ENCODE data around the gene RNF151.
"Not testable (repeated sequence)": the region's sequence is repeated elsewhere in the genome, so short reads cannot be mapped to it uniquely, and the experiment has no call there.

The RNF151 gene, protein sequence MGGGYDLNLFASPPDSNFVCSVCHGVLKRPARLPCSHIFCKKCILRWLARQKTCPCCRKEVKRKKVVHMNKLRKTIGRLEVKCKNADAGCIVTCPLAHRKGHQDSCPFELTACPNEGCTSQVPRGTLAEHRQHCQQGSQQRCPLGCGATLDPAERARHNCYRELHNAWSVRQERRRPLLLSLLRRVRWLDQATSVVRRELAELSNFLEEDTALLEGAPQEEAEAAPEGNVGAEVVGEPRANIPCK

GRCh38 chr16:1966460-1966859, at the start of gene RNF151:
TSS of gene RNF151 (plus strand) at chr16:1966856. CDS start at chr16:1966882, 26 bp downstream.
- POLR2A ChIA-PET, result interaction anchor here (0.9 to 4.6 kb wide), 6 partner anchors 11 to 189 kb away, joined by 3 to 95 read pairs (median 30); partner anchors contain the start of genes GFER, MSRB1, NOXO1 and TRAF7
- DNase-seq (ENCODE audit: extremely low spot score), result no peak
- TF ChIP-seq FOXK2 (IDR thresholded peaks at IDR 0.05) (no peak), ZNF384 (IDR thresholded peaks at IDR 0.05) (no peak), SUZ12 (IDR thresholded peaks at IDR 0.05) (no peak), HDGF (IDR thresholded peaks at IDR 0.05; ENCODE audit: borderline replicate concordance) (no peak), FOXM1 (IDR thresholded peaks at IDR 0.05; ENCODE audit: borderline replicate concordance) (no peak), TARDBP (IDR thresholded peaks at IDR 0.05) (no peak), BHLHE40 (IDR thresholded peaks at IDR 0.05; ENCODE audit: borderline replicate concordance) (no peak), CTBP1 (IDR thresholded peaks at IDR 0.05; ENCODE audit: borderline replicate concordance) (no peak), FOXA1 (IDR thresholded peaks at IDR 0.05) (no peak), LEF1 (IDR thresholded peaks at IDR 0.05; ENCODE audit: borderline replicate concordance) (no peak), NFRKB (IDR thresholded peaks at IDR 0.05) (no peak)
- CTCF ChIA-PET, result interaction anchor here (0.7 kb wide), 1 partner anchor 121 kb away, joined by 4 read pairs; no protein-coding TSS in a partner anchor

DNA sequence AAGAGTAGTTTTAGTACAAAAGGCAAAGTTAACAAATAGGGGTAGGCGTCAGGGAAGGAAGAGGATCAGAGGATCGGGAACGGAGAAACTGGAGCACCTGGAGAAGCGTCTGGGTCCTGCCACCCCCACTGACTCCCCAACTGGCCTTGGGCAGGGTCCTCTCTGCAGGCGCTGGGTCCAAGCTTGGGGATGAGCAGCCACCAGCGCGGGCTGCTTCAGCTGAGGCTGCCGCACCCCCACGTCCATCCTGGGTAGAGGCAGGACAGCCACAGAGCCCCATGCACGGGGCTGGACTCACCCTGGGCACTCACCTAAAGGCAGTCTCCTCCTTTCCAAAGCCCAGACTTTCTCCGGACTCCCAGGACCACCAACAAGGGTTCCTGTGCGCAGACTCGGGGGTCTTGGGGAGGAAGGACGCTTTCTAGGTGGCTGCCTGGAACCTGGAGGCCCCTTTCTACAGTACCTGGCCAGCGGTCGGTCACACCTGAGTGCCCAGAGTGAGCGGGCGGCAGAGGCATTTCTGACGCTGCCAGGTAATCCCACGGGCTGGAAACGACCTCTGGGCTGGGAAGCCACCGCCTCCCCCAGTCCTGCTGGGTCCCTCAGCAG, 49.5 kb upstream of the RNF151 start:
- no peak for TF ChIP-seq SUZ12 (IDR thresholded peaks at IDR 0.05)
- no peak for TF ChIP-seq L3MBTL2 (conservative IDR thresholded peaks at IDR 0.05)
- TF ChIP-seq HDGF (IDR thresholded peaks at IDR 0.05; ENCODE audit: borderline replicate concordance), result no peak
- TF ChIP-seq TARDBP (IDR thresholded peaks at IDR 0.05), result no peak
- no peak for TF ChIP-seq LEF1 (IDR thresholded peaks at IDR 0.05; ENCODE audit: borderline replicate concordance)
- no peak for TF ChIP-seq FOXA1 (IDR thresholded peaks at IDR 0.05)
- no peak for TF ChIP-seq ARNT (IDR thresholded peaks at IDR 0.05)
- no peak for DNase-seq (ENCODE audit: extremely low spot score)
- POLR2A ChIA-PET, result interaction anchor here (1.5 kb wide), 1 partner anchor 32 kb away, joined by 4 read pairs; no protein-coding TSS in a partner anchor
- CTCF ChIA-PET, result interaction anchor here (0.6 to 0.8 kb wide), 2 partner anchors 19 to 33 kb away, joined by 3 read pairs; no protein-coding TSS in a partner anchor

DNA sequence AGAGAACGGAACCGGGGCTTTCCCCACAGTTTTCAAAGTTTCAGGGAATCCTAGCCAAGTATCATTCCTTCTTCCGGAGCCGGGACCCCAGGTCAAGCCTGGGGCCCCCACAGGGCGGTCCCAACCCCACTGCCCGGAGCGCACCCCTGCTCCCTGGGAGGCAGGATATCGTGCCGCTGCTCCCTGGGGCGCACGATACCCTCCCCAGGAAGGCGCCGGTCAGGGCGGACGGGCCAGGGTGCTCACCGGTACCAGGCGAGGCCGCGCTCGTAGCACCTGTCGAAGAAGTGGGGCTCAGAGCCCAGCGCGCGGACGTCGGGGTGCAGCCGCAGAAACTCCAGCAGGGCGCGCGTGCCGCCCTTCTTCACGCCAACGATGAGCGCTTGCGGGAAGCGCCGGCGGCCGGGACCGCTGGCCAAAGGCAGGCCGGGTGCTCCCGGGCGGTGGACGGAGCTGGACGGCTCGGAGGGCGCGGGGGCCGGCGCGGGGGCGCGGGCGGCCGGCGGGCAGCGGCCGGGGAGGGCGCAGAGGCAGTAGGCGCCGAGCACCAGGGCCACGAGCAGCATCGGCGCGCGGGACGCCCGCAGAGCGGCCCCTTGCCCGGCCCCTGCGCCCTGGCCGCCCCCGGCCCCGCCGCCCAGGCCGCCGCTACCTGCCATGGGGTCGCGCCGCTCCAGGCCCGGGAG, 48.8 kb upstream of the RNF151 start:
- ChIA-PET CTCF (no interaction called here), POLR2A (no interaction called here)
- no peak for TF ChIP-seq SP1 (IDR thresholded peaks at IDR 0.05)
- TF ChIP-seq LEF1 (IDR thresholded peaks at IDR 0.05; ENCODE audit: borderline replicate concordance), result no peak
- no peak for TF ChIP-seq NFRKB (IDR thresholded peaks at IDR 0.05)
- TF ChIP-seq CTBP1 (IDR thresholded peaks at IDR 0.05; ENCODE audit: borderline replicate concordance), result no peak
- no peak for TF ChIP-seq PKNOX1 (IDR thresholded peaks at IDR 0.05)
- no peak for TF ChIP-seq FOXM1 (IDR thresholded peaks at IDR 0.05; ENCODE audit: borderline replicate concordance)
- no peak for TF ChIP-seq SUZ12 (IDR thresholded peaks at IDR 0.05)
- no peak for TF ChIP-seq BHLHE40 (IDR thresholded peaks at IDR 0.05; ENCODE audit: borderline replicate concordance)
- TF ChIP-seq FOXA1 (IDR thresholded peaks at IDR 0.05), result no peak
- no peak for TF ChIP-seq ARNT (IDR thresholded peaks at IDR 0.05)
- no peak for TF ChIP-seq HDGF (IDR thresholded peaks at IDR 0.05; ENCODE audit: borderline replicate concordance)
- no peak for TF ChIP-seq FOXK2 (IDR thresholded peaks at IDR 0.05)
- no peak for DNase-seq (ENCODE audit: extremely low spot score)

GRCh38 chr16:1918351-1919326, 48.0 kb upstream of the RNF151 start, which contains the start of gene HS3ST6:
TSS of gene HS3ST6 (minus strand) at chr16:1918415. CDS start at chr16:1918323, 92 bp downstream.
- CTCF ChIA-PET, result no interaction called here
- DNase-seq (ENCODE audit: extremely low spot score), result no peak
- TF ChIP-seq L3MBTL2 (conservative IDR thresholded peaks at IDR 0.05) (no peak), BHLHE40 (IDR thresholded peaks at IDR 0.05; ENCODE audit: borderline replicate concordance) (no peak), LEF1 (IDR thresholded peaks at IDR 0.05; ENCODE audit: borderline replicate concordance) (no peak), ELF4 (IDR thresholded peaks at IDR 0.05) (no peak), SP1 (IDR thresholded peaks at IDR 0.05) (no peak), FOXK2 (IDR thresholded peaks at IDR 0.05) (no peak), NFRKB (IDR thresholded peaks at IDR 0.05) (no peak), TARDBP (IDR thresholded peaks at IDR 0.05) (no peak), ZNF384 (IDR thresholded peaks at IDR 0.05) (no peak), HDGF (IDR thresholded peaks at IDR 0.05; ENCODE audit: borderline replicate concordance) (no peak), FOXA1 (IDR thresholded peaks at IDR 0.05) (no peak), ARNT (IDR thresholded peaks at IDR 0.05) (no peak), PKNOX1 (IDR thresholded peaks at IDR 0.05) (no peak), SUZ12 (IDR thresholded peaks at IDR 0.05) (no peak), FOXM1 (IDR thresholded peaks at IDR 0.05; ENCODE audit: borderline replicate concordance) (no peak), CTBP1 (IDR thresholded peaks at IDR 0.05; ENCODE audit: borderline replicate concordance) (no peak)
- POLR2A ChIA-PET, result no interaction called here

DNA sequence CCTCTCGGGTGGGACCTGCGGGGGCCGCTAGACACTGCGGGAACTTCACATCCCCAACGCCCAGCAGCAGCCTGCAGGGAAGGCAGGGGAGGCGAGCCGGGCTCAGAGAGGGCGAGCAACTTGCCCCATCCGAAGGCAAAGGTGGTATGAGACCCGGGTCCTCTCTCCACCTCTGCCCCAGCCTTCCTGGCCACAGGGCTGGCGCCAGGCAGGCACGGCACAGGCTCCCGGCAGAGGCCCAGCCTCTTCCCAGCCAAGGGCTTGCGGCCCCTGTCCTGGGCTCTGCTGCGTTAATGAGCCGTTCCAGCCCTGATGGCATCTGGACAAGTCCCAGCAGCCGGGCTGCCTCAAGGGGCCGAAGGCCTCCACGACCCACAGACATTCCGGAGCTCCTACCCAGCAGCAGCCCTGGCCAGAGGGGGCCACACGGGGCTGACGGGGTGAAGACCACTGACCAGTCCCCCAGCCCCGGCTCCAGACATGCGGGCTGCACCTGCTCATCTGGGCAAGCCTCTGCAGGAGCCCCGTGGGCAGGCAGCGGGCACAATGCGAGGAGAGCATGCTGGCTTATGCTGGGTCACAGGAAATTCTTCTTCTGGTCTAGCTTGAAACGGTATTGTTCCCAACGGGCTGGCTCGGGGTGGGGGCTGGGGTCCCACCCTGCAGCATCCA, 47.2 kb upstream of the RNF151 start:
- POLR2A ChIA-PET, result interaction anchor here (1.0 kb wide), 1 partner anchor 45 kb away, joined by 4 read pairs; the partner anchor contains the start of gene RPS2
- CTCF ChIA-PET, result no interaction called here
- DNase-seq (ENCODE audit: extremely low spot score), result no peak
- no peak for TF ChIP-seq BHLHE40 (IDR thresholded peaks at IDR 0.05; ENCODE audit: borderline replicate concordance)
- no peak for TF ChIP-seq SUZ12 (IDR thresholded peaks at IDR 0.05)
- TF ChIP-seq FOXM1 (IDR thresholded peaks at IDR 0.05; ENCODE audit: borderline replicate concordance), result no peak
- TF ChIP-seq FOXK2 (IDR thresholded peaks at IDR 0.05), result no peak
- no peak for TF ChIP-seq ELF4 (IDR thresholded peaks at IDR 0.05)
- TF ChIP-seq PKNOX1 (IDR thresholded peaks at IDR 0.05), result no peak
- TF ChIP-seq HDGF (IDR thresholded peaks at IDR 0.05; ENCODE audit: borderline replicate concordance), result no peak
- no peak for TF ChIP-seq LEF1 (IDR thresholded peaks at IDR 0.05; ENCODE audit: borderline replicate concordance)
- TF ChIP-seq CTBP1 (IDR thresholded peaks at IDR 0.05; ENCODE audit: borderline replicate concordance), result no peak
- TF ChIP-seq TARDBP (IDR thresholded peaks at IDR 0.05), result no peak
- TF ChIP-seq ARNT (IDR thresholded peaks at IDR 0.05), result no peak
- TF ChIP-seq L3MBTL2 (conservative IDR thresholded peaks at IDR 0.05), result no peak

DNA sequence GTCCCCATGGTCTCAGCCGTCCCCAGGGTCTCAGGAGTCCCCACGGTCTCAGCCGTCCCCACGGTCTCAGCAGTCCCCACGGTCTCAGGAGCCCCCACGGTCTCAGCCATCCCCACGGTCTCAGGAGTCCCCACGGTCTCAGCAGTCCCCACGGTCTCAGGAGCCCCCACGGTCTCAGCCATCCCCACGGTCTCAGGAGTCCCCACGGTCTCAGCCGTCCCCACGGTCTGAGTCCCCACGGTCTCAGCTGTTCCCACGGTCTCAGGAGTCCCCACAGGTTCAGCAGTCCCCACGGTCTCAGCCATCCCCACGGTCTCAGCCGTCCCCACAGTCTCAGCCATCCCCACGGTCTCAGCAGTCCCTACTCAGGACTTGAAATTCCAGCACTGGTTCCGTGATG, 46.5 kb upstream of the RNF151 start:
- POLR2A ChIA-PET, result interaction anchor here (1.0 to 1.3 kb wide), 3 partner anchors 9 to 45 kb away, joined by 3 to 6 read pairs (median 4); partner anchors contain the start of genes MSRB1 and RPS2
- DNase-seq (ENCODE audit: extremely low spot score); CTCF ChIA-PET: not testable (repeated sequence)

Measured in HEK293T (cell line).